ENCODE data around the gene HHEX.

Gene HHEX

DNA sequence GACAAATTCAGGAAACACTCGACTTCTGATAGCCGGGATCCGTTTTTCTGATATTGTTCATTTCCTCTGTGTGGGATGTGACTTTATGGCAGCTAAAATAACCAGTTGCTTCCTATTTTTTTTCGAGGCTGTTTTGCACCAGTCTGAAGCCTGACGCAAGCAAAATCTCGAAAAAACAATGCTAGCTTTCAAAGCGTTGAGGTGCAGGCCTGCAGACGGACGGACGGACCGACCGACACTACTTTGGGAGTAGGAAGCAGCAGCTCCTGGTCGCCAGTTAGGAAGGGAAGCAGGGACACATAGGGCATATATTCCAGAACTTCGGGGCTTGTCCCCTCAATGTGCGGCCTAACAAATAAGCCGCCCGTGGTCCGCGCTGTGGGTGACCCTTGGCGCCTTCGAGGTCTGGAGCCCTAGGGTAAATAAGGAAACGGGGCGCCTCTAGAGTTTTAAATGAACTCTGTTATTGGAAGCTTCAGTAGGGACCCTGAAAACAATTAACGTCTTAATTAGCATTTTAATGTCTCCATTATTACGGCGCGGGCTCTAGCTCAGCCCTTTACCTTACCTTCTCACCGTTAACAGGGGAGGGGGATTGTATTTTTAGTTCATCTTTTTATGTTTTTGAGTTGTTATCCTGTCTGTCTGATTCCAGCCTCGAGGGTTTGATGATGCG, 1.3 kb downstream of the HHEX start:
- Histone ChIP-seq H3K27me3 (replicated peaks) (no peaks in the 10 kb centered on the region), H3K4me3 (ENCODE audit: low read depth, low read length) (peak overlapping the region; percentile 63), H3K27ac (no peak overlapping the region), H3K36me3 (replicated peaks) (no peaks in the 10 kb centered on the region)
- DNase-seq: peak; percentile 15
- in situ Hi-C loops (cut with HindIII; ENCODE audit: low pct_ligation_motif_present, low sequenced_read_pairs): no loop called here
- TF ChIP-seq, protein P1, sequence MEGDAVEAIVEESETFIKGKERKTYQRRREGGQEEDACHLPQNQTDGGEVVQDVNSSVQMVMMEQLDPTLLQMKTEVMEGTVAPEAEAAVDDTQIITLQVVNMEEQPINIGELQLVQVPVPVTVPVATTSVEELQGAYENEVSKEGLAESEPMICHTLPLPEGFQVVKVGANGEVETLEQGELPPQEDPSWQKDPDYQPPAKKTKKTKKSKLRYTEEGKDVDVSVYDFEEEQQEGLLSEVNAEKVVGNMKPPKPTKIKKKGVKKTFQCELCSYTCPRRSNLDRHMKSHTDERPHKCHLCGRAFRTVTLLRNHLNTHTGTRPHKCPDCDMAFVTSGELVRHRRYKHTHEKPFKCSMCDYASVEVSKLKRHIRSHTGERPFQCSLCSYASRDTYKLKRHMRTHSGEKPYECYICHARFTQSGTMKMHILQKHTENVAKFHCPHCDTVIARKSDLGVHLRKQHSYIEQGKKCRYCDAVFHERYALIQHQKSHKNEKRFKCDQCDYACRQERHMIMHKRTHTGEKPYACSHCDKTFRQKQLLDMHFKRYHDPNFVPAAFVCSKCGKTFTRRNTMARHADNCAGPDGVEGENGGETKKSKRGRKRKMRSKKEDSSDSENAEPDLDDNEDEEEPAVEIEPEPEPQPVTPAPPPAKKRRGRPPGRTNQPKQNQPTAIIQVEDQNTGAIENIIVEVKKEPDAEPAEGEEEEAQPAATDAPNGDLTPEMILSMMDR (IDR thresholded peaks at IDR 0.05; ENCODE audit: low read depth, low read length, missing control alignments): no peak

DNA sequence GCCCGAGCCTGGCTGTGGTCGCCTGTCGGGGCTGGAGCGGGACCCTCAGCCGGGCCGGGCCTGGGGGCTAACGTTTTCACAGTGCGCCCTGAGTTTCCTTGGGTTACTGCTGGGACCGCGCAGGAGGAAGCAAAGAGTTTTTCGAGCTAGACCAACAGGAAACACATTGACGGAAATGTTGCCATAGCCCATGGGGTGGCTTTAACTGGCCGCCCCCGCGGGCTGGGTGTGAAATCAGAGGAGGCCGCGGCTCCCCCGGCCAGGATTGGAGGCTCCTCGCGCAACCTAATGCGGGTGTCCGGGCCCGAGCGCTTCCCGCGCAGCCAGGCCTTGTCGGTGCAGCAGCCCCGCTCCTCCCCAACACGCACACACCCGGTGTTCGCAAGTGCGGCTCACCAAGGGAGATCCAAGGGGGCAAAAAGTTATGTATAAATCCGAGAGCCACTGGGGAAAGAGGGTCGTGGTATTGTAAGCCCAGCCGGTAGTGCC, 1.9 kb downstream of the HHEX start:
- Histone ChIP-seq H3K27ac (no peak overlapping the region), H3K4me3 (ENCODE audit: low read depth, low read length) (no peak overlapping the region), H3K27me3 (replicated peaks) (no peaks in the 10 kb centered on the region), H3K36me3 (replicated peaks) (no peaks in the 10 kb centered on the region)
- in situ Hi-C loops (cut with HindIII; ENCODE audit: low pct_ligation_motif_present, low sequenced_read_pairs): no loop called here
- DNase-seq: no peak
- TF ChIP-seq, protein P1 (IDR thresholded peaks at IDR 0.05; ENCODE audit: low read depth, low read length, missing control alignments): no peak

DNA sequence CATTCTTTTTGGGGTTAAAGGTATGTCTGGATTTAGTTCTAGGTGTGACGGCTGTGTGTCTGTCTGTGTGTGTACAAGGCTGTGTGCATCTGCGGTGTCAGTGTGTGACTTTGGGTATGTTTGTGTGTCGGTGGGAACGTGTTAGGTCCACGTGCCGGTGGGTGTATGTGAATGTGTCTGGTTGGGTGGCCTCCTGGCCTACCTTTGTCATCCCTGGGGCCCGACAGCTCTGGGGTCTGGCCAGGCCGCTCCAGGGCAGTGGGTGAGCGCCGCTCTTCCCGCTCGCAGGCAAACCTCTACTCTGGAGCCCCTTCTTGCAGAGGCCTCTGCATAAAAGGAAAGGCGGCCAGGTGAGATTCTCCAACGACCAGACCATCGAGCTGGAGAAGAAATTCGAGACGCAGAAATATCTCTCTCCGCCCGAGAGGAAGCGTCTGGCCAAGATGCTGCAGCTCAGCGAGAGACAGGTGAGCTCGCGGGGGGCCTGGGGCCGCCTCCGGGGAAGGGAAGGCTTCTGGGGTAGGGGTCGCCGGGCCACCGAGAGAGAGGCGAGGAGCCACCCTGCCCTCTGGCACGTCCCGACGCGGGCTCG, 2.4 kb downstream of the HHEX start:
- Histone ChIP-seq H3K4me3 (ENCODE audit: low read depth, low read length) (no peak overlapping the region), H3K27me3 (replicated peaks) (no peaks in the 10 kb centered on the region), H3K36me3 (replicated peaks) (no peaks in the 10 kb centered on the region), H3K27ac (no peak overlapping the region)
- in situ Hi-C loops (cut with HindIII; ENCODE audit: low pct_ligation_motif_present, low sequenced_read_pairs): no loop called here
- no peak for DNase-seq
- TF ChIP-seq, protein P1 (IDR thresholded peaks at IDR 0.05; ENCODE audit: low read depth, low read length, missing control alignments): no peak

DNA sequence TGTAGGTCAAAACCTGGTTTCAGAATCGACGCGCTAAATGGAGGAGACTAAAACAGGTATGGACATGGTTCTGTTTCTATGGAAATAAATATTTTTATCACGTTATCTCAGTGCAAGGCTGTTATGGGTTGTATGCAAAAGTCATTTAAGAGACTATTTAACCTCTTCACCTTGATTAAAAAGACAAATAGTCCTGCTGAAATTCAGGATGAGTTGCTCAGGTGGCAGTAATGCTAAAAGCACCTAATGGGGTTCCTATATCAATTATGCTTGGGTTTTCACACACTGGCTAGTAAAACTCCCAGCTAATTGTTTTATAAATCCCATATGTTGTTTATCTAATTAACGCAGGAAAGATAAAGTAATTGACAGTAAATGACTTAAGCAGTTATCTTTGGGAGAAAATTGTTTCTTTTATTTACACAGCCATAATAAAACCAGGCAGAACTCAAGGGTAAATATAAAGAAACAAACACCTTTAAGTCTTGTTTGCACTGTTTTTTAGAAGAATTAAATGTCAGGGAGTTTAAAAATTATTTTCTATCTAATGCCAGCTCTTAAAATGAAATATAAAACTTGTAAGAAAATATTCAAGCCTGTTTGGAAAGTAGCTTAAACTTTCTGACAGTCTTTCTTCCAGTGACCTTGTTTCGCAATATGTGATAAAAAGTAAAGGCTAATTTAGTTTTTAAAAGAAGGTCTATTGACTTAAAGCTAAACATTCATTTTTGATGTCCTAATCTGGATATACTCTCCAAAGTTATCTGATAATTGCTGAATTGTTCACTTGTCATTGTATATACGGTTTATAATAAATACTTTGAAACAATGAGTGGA, 3.2 kb downstream of the HHEX start:
- in situ Hi-C loops (cut with HindIII; ENCODE audit: low pct_ligation_motif_present, low sequenced_read_pairs): no loop called here
- Histone ChIP-seq H3K27me3 (replicated peaks) (no peaks in the 10 kb centered on the region), H3K27ac (no peak overlapping the region), H3K36me3 (replicated peaks) (no peaks in the 10 kb centered on the region), H3K4me3 (ENCODE audit: low read depth, low read length) (no peak overlapping the region)
- TF ChIP-seq, protein P1 (IDR thresholded peaks at IDR 0.05; ENCODE audit: low read depth, low read length, missing control alignments): no peak
- DNase-seq: no peak

DNA sequence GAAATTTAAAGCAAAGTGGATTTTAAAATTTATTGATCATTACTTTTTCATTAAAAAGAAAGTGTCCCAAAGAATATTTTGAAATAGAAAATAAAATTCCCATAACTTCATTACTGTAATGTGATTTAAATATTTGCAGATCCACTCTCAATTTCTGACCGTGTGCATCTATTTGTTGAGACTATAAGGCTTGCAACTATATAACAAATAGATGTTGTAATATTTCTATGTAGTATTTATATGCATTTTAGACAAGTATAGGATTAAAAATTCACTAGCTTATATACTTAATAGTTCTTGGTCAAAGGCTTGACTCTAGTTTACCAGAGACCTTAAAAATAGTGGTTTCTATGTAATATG, 3.8 kb downstream of the HHEX start:
- DNase-seq: no peak
- TF ChIP-seq, protein P1 (IDR thresholded peaks at IDR 0.05; ENCODE audit: low read depth, low read length, missing control alignments): no peak
- Histone ChIP-seq H3K27me3 (replicated peaks) (no peaks in the 10 kb centered on the region), H3K36me3 (replicated peaks) (no peaks in the 10 kb centered on the region), H3K27ac (no peak overlapping the region), H3K4me3 (ENCODE audit: low read depth, low read length) (no peak overlapping the region)
- in situ Hi-C loops (cut with HindIII; ENCODE audit: low pct_ligation_motif_present, low sequenced_read_pairs): no loop called here
